WTC11 (cell line): ENCODE results near the gene PIN4. TPM values are rescaled to one million over a fixed set of nuclear protein-coding genes. Genes with fewer than 3 reads are reported as not detected.

ENCODE experiments used
- ATAC-seq: fragments of 200-7000 bp; cut with Tn5 transposase; 2 replicates; pipeline ENCODE4 v1.10.0; 2021; ENCODE audit warnings: mild to moderate bottlenecking, moderate library complexity
- CTCF ChIA-PET: fragments of 300-600 bp; sonication (Branson Sonifier 250); formaldehyde crosslinking; loops from one replicate; lab custom pipeline; 2021; ENCODE audit warnings: antibody characterized with exemption; lab: Charles Lee
- POLR2A ChIA-PET: fragments of 350-600 bp; sonication (Branson Sonifier 250); formaldehyde crosslinking; loops from one replicate; lab custom pipeline; 2021; ENCODE audit warnings: antibody characterized with exemption; lab: Charles Lee
- DNase-seq: peaks from one replicate; pipeline ENCODE4 v3.0.0; 2021; ENCODE audit warnings: low spot score
- H3K27ac Mint-ChIP-seq: 2 replicates; pipeline ENCODE4 v1.8.0; 2021; ENCODE audit warnings: mixed read lengths
- H3K27me3 Mint-ChIP-seq: 2 replicates; pipeline ENCODE4 v1.8.0; 2021; ENCODE audit warnings: low read depth, mild to moderate bottlenecking, moderate library complexity, mixed read lengths
- H3K36me3 Mint-ChIP-seq: 2 replicates; pipeline ENCODE4 v1.8.0; 2021; ENCODE audit warnings: mixed read lengths
- H3K4me1 Mint-ChIP-seq: 2 replicates; pipeline ENCODE4 v1.8.0; 2022; ENCODE audit warnings: mixed read lengths
- H3K4me3 Mint-ChIP-seq: 2 replicates; pipeline ENCODE4 v1.8.0; 2021; ENCODE audit warnings: mild to moderate bottlenecking, moderate library complexity, mixed read lengths
- H3K9me3 Mint-ChIP-seq: 2 replicates; pipeline ENCODE4 v1.8.0; 2021; ENCODE audit warnings: mixed read lengths
- ATF3 ChIP-seq: sonication (generic); formaldehyde crosslinking; conservative IDR thresholded peaks from 2 replicates; pipeline ENCODE4 v1.8.1; 2022; ENCODE audit warnings: mild to moderate bottlenecking, missing genetic modification reagents
- E2F5 ChIP-seq: sonication (generic); formaldehyde crosslinking; IDR thresholded peaks from 2 replicates; pipeline ENCODE4 v1.8.1; 2022; ENCODE audit warnings: mild to moderate bottlenecking, moderate library complexity, missing genetic modification reagents
- ELF4 ChIP-seq: sonication (generic); formaldehyde crosslinking; IDR thresholded peaks from 2 replicates; pipeline ENCODE4 v1.8.1; 2022; ENCODE audit warnings: low read depth, mild to moderate bottlenecking, moderate library complexity, missing genetic modification reagents
- ERG ChIP-seq: fragments of 250-450 bp; sonication (Bioruptor Pico); IDR thresholded peaks from 2 replicates; pipeline ENCODE4 v1.8.0; 2021; ENCODE audit warnings: mild to moderate bottlenecking
- ESRRA ChIP-seq: sonication (generic); formaldehyde crosslinking; IDR thresholded peaks from 2 replicates; pipeline ENCODE4 v1.8.1; 2022; ENCODE audit warnings: mild to moderate bottlenecking, missing genetic modification reagents, borderline replicate concordance
- GRHL2 ChIP-seq: fragments of 250-450 bp; sonication (Bioruptor Pico); IDR thresholded peaks from 2 replicates; pipeline ENCODE4 v1.8.0; 2022; ENCODE audit warnings: mild to moderate bottlenecking, moderate library complexity; ENCODE audit not compliant: insufficient replicate concordance, severe bottlenecking
- IRF1 ChIP-seq: sonication (generic); formaldehyde crosslinking; IDR thresholded peaks from 2 replicates; pipeline ENCODE4 v1.8.0; 2023; ENCODE audit warnings: missing genetic modification reagents
- IRF2 ChIP-seq: sonication (generic); formaldehyde crosslinking; IDR thresholded peaks from 2 replicates; pipeline ENCODE4 v1.8.0; 2022; ENCODE audit warnings: low read depth, missing genetic modification reagents, borderline replicate concordance
- JAZF1 ChIP-seq: fragments of 250-450 bp; sonication (Bioruptor Pico); IDR thresholded peaks from 2 replicates; pipeline ENCODE4 v1.9.0; 2021; ENCODE audit warnings: moderate library complexity, mild to moderate bottlenecking, inconsistent platforms
- KAT7 ChIP-seq: sonication (generic); formaldehyde crosslinking; IDR thresholded peaks from 2 replicates; pipeline ENCODE4 v1.8.1; 2023; ENCODE audit warnings: missing genetic modification reagents, mild to moderate bottlenecking, borderline replicate concordance
- MLX ChIP-seq: sonication (generic); formaldehyde crosslinking; IDR thresholded peaks from 2 replicates; pipeline ENCODE4 v1.8.1; 2023; ENCODE audit warnings: mild to moderate bottlenecking, missing genetic modification reagents, moderate library complexity
- MXD4 ChIP-seq: fragments of 250-450 bp; sonication (Bioruptor Pico); IDR thresholded peaks from 2 replicates; pipeline ENCODE4 v1.8.0; 2021; ENCODE audit warnings: mild to moderate bottlenecking, moderate library complexity, borderline replicate concordance
- NFATC4 ChIP-seq: fragments of 250-450 bp; sonication (Bioruptor Pico); IDR thresholded peaks from 2 replicates; pipeline ENCODE4 v1.9.0; 2021; ENCODE audit warnings: mild to moderate bottlenecking
- NFYB ChIP-seq: sonication (generic); formaldehyde crosslinking; conservative IDR thresholded peaks from 2 replicates; pipeline ENCODE4 v1.8.0; 2022; ENCODE audit warnings: low read depth, missing genetic modification reagents
- RORB ChIP-seq: fragments of 250-450 bp; sonication (Bioruptor Pico); IDR thresholded peaks from 2 replicates; pipeline ENCODE4 v1.9.0; 2021; ENCODE audit warnings: mild to moderate bottlenecking
- SMAD3 ChIP-seq: sonication (generic); formaldehyde crosslinking; IDR thresholded peaks from 2 replicates; pipeline ENCODE4 v1.8.0; 2022; ENCODE audit warnings: missing genetic modification reagents, mild to moderate bottlenecking, borderline replicate concordance
- SMAD4 ChIP-seq: sonication (generic); formaldehyde crosslinking; IDR thresholded peaks from 2 replicates; pipeline ENCODE4 v1.8.0; 2022; ENCODE audit warnings: mild to moderate bottlenecking, missing genetic modification reagents
- SOX15 ChIP-seq: fragments of 250-450 bp; sonication (Bioruptor Pico); IDR thresholded peaks from 2 replicates; pipeline ENCODE4 v1.9.0; 2021; ENCODE audit warnings: mild to moderate bottlenecking
- ZNF232 ChIP-seq: sonication (generic); formaldehyde crosslinking; IDR thresholded peaks from 2 replicates; pipeline ENCODE4 v1.8.0; 2022; ENCODE audit warnings: mild to moderate bottlenecking, missing genetic modification reagents
- ZNF396 ChIP-seq: fragments of 250-450 bp; sonication (Bioruptor Pico); IDR thresholded peaks from 2 replicates; pipeline ENCODE4 v1.8.0; 2021; ENCODE audit warnings: mild to moderate bottlenecking, moderate library complexity, borderline replicate concordance
- ZNF423 ChIP-seq: fragments of 250-450 bp; sonication (Bioruptor Pico); IDR thresholded peaks from 2 replicates; pipeline ENCODE4 v2.1.2; 2022; ENCODE audit warnings: mild to moderate bottlenecking, moderate library complexity
- ZNF425 ChIP-seq: fragments of 250-450 bp; sonication (Bioruptor Pico); conservative IDR thresholded peaks from 2 replicates; pipeline ENCODE4 v1.9.0; 2021; ENCODE audit warnings: mild to moderate bottlenecking
- total RNA-seq: library from RNA; stranded (reverse); gene quantifications from 3 replicates; pipeline ENCODE4 v1.2.3, GENCODE V29; 2021
- TF ChIP-seq, protein P1 (sequence below): sonication (generic); formaldehyde crosslinking; IDR thresholded peaks from 2 replicates; pipeline ENCODE4 v1.8.0; 2022; ENCODE audit warnings: mild to moderate bottlenecking, missing genetic modification reagents

The PIN4 gene
- total RNA-seq, 1 experiment from 2014 or later = 9.3 TPM

GRCh38 chrX:72176981-72177380 lies 4.6 kb upstream of the PIN4 start:
- no peak overlapping the region for H3K27ac Mint-ChIP-seq
- no peak for ATAC-seq
- TF ChIP-seq ATF3 (CRISPR knock-in tag) (no peak), ZNF423 (no peak), KAT7 (CRISPR knock-in tag) (no peak), IRF1 (CRISPR knock-in tag) (no peak), RORB (CRISPR knock-in tag) (no peak), JAZF1 (CRISPR knock-in tag) (no peak), GRHL2 (CRISPR knock-in tag) (no peak), SMAD3 (no peak), IRF2 (CRISPR knock-in tag) (no peak), ZNF425 (CRISPR knock-in tag) (no peak), MLX (no peak), MXD4 (CRISPR knock-in tag) (no peak), ZNF232 (CRISPR knock-in tag) (no peak), NFYB (no peak)
- TF ChIP-seq, protein P1, sequence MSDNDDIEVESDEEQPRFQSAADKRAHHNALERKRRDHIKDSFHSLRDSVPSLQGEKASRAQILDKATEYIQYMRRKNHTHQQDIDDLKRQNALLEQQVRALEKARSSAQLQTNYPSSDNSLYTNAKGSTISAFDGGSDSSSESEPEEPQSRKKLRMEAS (CRISPR knock-in tag) = no peak
- ChIA-PET CTCF (interaction anchor here (0.6 kb wide), 1 partner anchor 8 kb away, joined by 3 read pairs; no protein-coding TSS in a partner anchor), POLR2A (no interaction called here)
- H3K27me3 Mint-ChIP-seq = peaks cover 20% of the 10 kb centered on the region
- no peak overlapping the region for H3K4me3 Mint-ChIP-seq
- H3K4me1 Mint-ChIP-seq = no peaks in the 10 kb centered on the region
- H3K36me3 Mint-ChIP-seq = peaks cover 7% of the 10 kb centered on the region; the same call in 1 of the 2 replicates
- no peak for DNase-seq
- peaks cover 10% of the 10 kb centered on the region for H3K9me3 Mint-ChIP-seq

DNA sequence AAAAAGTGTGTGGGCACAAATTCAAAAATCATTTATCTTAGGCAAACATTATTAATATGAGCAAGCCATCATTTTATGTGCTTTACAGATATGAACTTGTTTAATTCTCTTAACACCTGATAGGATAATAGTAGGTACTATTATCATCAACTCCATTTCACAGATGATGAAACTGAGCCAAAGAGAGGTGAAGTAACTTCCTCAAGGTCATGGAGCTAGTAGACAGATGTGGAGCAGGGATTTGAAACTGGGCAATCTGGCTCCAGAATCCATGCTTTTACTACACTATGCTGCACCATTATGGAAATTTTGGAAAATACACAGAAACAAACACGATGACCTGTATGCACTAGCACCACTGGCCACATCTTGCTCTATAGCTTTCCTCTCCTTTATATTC lies 1.0 kb upstream of the PIN4 start:
- ATAC-seq (no peak), DNase-seq (no peak)
- Mint-ChIP-seq H3K4me1 (no peaks in the 10 kb centered on the region), H3K27me3 (peaks cover 13% of the 10 kb centered on the region), H3K9me3 (peaks cover 10% of the 10 kb centered on the region), H3K27ac (no peak overlapping the region), H3K4me3 (no peak overlapping the region), H3K36me3 (peaks cover 7% of the 10 kb centered on the region; the same call in 1 of the 2 replicates)
- POLR2A ChIA-PET = interaction anchor here (1.7 kb wide), 1 partner anchor 58 kb away, joined by 9 read pairs; the partner anchor contains the start of gene ERCC6L
- no peak for TF ChIP-seq ELF4 (CRISPR knock-in tag)
- TF ChIP-seq NFATC4 = no peak
- TF ChIP-seq ZNF396 (CRISPR knock-in tag) = no peak
- TF ChIP-seq SMAD4 = no peak
- no peak for TF ChIP-seq SOX15 (CRISPR knock-in tag)
- no peak for TF ChIP-seq ESRRA (CRISPR knock-in tag)
- TF ChIP-seq ERG (CRISPR knock-in tag) = no peak
- no peak for TF ChIP-seq MLX
- no peak for TF ChIP-seq E2F5
- CTCF ChIA-PET = interaction anchor here (1.8 kb wide), 1 partner anchor 21 kb away, joined by 8 read pairs; no protein-coding TSS in a partner anchor
